LNCAP (cell line): Measurements from ENCODE around the gene STARD9.

Experiments
- CTCF ChIP-seq: fragments of 450-650 bp; IDR thresholded peaks from 2 replicates; pipeline ENCODE4 v1.5.1; 2017; ENCODE audit warnings: mild to moderate bottlenecking

Gene STARD9

DNA sequence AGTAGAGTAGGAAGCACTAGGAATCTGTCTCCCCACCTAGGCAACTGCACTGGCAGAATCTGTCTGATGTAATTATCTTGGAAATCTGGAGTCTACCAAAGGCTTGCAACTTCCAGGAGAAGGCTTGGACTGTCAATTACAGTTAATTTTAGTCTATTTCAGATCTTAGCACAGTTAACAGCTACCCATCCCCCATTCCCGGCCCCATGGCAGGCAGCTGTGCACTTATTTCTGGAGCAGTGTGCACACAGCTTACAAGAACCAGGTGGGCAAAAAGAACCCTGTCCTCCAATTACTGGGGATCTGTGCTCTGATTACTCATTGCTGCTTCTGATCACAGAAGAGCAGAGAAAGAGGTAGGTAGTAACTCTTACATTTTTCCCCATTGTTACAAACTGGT, 173.9 kb downstream of the STARD9 start:
- no peak for TF ChIP-seq CTCF

GRCh38 chr15:42750306-42750705, 174.9 kb downstream of the STARD9 start:
- no peak for TF ChIP-seq CTCF

- no peak for TF ChIP-seq CTCF
Observed at GRCh38 chr15:42759093-42759492, 183.7 kb downstream of the STARD9 start.

DNA sequence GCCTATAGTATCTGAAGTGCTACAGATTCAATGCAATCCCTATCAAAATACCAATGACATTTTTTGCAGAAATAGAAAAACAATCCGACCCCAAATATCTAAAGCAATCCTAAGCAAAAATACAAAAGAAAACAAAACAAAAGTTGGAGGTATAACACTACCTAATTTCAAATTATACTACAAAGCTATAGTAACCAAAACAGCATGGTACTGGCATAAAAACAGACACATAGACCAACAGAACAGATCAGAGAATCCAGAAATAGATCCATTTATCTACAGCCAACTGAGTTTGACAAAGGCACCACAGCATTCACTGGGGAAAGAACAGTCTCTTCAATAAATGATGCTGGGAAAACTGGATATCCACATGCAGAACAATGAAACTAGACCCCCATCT, 185.4 kb downstream of the STARD9 start:
- TF ChIP-seq CTCF: no peak
